ENCODE results near the gene ZNF107.
A peak's percentile ranks its signal among the peaks of the same experiment; 100 is the strongest.

The ZNF107 gene

DNA sequence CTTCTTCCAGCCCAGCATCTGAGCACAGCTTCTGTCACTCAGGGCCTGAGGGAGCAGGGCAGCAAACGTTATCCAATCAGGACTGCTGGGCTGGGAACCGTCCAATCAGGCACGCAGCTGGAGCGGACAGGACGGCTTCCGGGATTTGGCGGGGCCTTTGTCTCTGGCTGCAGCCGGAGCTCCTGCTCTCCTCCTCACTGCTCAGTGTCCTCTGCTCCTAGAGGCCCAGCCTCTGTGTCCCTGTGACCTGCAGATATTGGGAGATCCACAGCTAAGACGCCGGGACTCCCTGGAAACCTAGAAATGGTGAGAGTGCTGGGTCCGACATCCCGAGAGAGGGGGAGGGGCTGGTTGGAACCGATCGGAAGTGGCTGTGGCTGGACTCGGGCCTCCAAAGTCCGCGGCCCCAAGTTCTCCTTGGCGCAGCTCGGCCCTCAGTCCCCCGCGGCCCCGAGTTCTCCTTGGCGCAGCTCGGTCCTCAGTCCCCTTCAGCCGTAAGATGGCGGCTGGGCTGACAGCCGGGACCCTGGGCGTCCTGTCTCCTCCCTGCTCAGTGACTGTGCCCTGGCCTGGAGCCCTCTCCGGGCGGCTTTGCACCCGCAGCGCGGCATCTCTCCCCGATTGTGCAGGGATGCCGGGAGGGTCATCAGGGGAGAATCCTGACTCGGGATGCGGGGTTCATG lies at the start of gene ZNF107:
Gene ZNF107, plus strand, starts transcription at position 154 of the 683 bp plus-strand sequence. Its CDS starts 150 bp downstream, at position 304.
- Histone ChIP-seq H3K9me3 (ENCODE audit: insufficient read depth, low read length, severe bottlenecking) (no peaks in the 10 kb centered on the region), H3K79me2 (ENCODE audit: insufficient read depth, low read length) (peaks cover 63% of the 10 kb centered on the region), H3K4me1 (ENCODE audit: insufficient read depth, low read length) (peaks cover 50% of the 10 kb centered on the region), H3K27ac (ENCODE audit: low read length) (peak within 1 kb of the TSS; percentile 95), H3K9ac (ENCODE audit: low read depth, low read length) (peak within 1 kb of the TSS; percentile 90), H2AFZ (ENCODE audit: low read depth, low read length) (peak within 1 kb of the TSS; percentile 93), H3K36me3 (ENCODE audit: insufficient read depth, low read length) (peaks cover 37% of the 10 kb centered on the region), H4K20me1 (ENCODE audit: insufficient read depth, low read length) (peaks cover 6% of the 10 kb centered on the region; the same call in 1 of the 2 replicates), H3K4me2 (ENCODE audit: insufficient read depth, low read length) (peak within 1 kb of the TSS; percentile 78), H3K4me3 (ENCODE audit: low read depth in 1 of 2, low read length in 2 of 2) (peak within 1 kb of the TSS; percentile 81 to 84), H3K27me3 (ENCODE audit: insufficient read depth, low read length, poor library complexity) (no peaks in the 10 kb centered on the region)
- peak; percentile 91 for DNase-seq
- TF ChIP-seq, protein P1, sequence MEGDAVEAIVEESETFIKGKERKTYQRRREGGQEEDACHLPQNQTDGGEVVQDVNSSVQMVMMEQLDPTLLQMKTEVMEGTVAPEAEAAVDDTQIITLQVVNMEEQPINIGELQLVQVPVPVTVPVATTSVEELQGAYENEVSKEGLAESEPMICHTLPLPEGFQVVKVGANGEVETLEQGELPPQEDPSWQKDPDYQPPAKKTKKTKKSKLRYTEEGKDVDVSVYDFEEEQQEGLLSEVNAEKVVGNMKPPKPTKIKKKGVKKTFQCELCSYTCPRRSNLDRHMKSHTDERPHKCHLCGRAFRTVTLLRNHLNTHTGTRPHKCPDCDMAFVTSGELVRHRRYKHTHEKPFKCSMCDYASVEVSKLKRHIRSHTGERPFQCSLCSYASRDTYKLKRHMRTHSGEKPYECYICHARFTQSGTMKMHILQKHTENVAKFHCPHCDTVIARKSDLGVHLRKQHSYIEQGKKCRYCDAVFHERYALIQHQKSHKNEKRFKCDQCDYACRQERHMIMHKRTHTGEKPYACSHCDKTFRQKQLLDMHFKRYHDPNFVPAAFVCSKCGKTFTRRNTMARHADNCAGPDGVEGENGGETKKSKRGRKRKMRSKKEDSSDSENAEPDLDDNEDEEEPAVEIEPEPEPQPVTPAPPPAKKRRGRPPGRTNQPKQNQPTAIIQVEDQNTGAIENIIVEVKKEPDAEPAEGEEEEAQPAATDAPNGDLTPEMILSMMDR (IDR thresholded peaks at IDR 0.05; ENCODE audit: borderline replicate concordance, extremely low read depth, low read length, poor library complexity, severe bottlenecking), result no peak
- no peak for TF ChIP-seq EZH2 (IDR thresholded peaks at IDR 0.05; ENCODE audit: borderline replicate concordance, low read depth, low read length, severe bottlenecking)
- peak; percentile 99 for ATAC-seq (ENCODE audit: insufficient read depth, low read depth)

DNA sequence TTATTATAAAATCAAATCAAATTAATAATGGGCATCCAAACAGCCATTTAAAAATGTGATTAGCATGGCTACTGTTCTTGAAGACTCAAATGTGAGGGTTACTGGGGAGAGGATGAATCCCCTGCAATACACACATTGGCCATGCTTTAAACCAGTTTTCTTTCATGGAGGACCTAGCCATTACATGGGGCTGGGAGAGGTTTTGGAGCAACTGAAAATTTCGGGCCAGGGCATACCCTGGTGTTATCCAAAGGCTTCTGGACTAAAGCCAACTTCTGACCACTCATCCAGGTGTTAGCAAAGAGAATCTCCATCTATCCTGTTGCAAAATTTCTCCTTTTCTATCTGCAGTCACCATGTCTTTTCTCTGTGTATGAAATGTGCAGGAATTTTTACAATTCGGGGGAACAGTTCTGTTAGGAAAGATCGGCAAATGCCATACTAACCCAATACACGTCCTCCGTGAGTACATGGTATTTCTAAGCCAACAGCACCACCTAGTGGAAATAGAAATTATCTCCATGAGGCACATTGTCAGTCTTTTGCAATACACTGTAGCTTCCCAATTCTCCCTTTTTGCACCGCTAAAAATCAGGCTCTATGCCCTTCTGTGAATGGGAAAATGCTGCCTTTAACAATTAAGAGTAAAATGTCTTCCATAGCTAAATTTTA lies 47.0 kb upstream of the ZNF107 start:
- Histone ChIP-seq H3K79me2 (ENCODE audit: insufficient read depth, low read length) (no peaks in the 10 kb centered on the region), H3K36me3 (ENCODE audit: insufficient read depth, low read length) (no peaks in the 10 kb centered on the region), H3K9ac (ENCODE audit: low read depth, low read length) (no peak overlapping the region), H2AFZ (ENCODE audit: low read depth, low read length) (no peak overlapping the region), H4K20me1 (ENCODE audit: insufficient read depth, low read length) (no peaks in the 10 kb centered on the region), H3K27ac (ENCODE audit: low read length) (no peak overlapping the region), H3K4me3 (ENCODE audit: low read depth in 1 of 2, low read length in 2 of 2) (no peak overlapping the region), H3K9me3 (ENCODE audit: insufficient read depth, low read length, severe bottlenecking) (peaks cover 33% of the 10 kb centered on the region), H3K4me2 (ENCODE audit: insufficient read depth, low read length) (no peak overlapping the region), H3K27me3 (ENCODE audit: insufficient read depth, low read length, poor library complexity) (no peaks in the 10 kb centered on the region), H3K4me1 (ENCODE audit: insufficient read depth, low read length) (no peaks in the 10 kb centered on the region)
- no peak for TF ChIP-seq EZH2 (IDR thresholded peaks at IDR 0.05; ENCODE audit: borderline replicate concordance, low read depth, low read length, severe bottlenecking)
- TF ChIP-seq, protein P1 (IDR thresholded peaks at IDR 0.05; ENCODE audit: borderline replicate concordance, extremely low read depth, low read length, poor library complexity, severe bottlenecking), result peak; percentile 68
- DNase-seq (peak; percentile 11), ATAC-seq (ENCODE audit: insufficient read depth, low read depth) (no peak; the same call in 2 of the 3 replicates)

DNA sequence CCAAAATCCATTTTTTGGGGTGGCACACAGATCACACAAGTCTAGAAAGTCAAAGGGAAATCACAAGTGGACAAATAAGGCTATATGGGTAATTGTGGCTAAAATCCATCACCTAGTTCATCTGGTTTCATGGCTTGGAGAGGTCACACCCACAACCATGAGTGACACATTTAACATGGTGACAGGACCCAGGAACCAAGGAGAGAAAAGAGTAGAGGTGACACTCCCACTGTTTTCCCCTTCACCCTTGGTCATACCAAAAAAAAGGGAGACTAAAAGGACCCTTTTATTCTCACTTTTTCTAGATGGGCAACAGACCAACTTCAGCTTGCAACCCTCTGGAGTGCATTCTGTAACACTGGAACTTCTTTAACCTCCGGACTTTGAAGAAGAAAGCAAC lies 46.2 kb upstream of the ZNF107 start:
- no peaks in the 10 kb centered on the region for H4K20me1 ChIP-seq (ENCODE audit: insufficient read depth, low read length)
- H3K9ac ChIP-seq (ENCODE audit: low read depth, low read length), result no peak overlapping the region
- H3K27me3 ChIP-seq (ENCODE audit: insufficient read depth, low read length, poor library complexity), result no peaks in the 10 kb centered on the region
- H3K4me2 ChIP-seq (ENCODE audit: insufficient read depth, low read length), result no peak overlapping the region
- H3K4me1 ChIP-seq (ENCODE audit: insufficient read depth, low read length), result no peaks in the 10 kb centered on the region
- no peak overlapping the region for H2AFZ ChIP-seq (ENCODE audit: low read depth, low read length)
- no peak overlapping the region for H3K4me3 ChIP-seq (ENCODE audit: low read depth in 1 of 2, low read length in 2 of 2)
- DNase-seq (peak; percentile 19), ATAC-seq (ENCODE audit: insufficient read depth, low read depth) (no peak)
- no peaks in the 10 kb centered on the region for H3K79me2 ChIP-seq (ENCODE audit: insufficient read depth, low read length)
- no peaks in the 10 kb centered on the region for H3K36me3 ChIP-seq (ENCODE audit: insufficient read depth, low read length)
- no peak overlapping the region for H3K27ac ChIP-seq (ENCODE audit: low read length)
- peaks cover 33% of the 10 kb centered on the region for H3K9me3 ChIP-seq (ENCODE audit: insufficient read depth, low read length, severe bottlenecking)
- TF ChIP-seq, protein P1 (IDR thresholded peaks at IDR 0.05; ENCODE audit: borderline replicate concordance, extremely low read depth, low read length, poor library complexity, severe bottlenecking), result no peak
- no peak for TF ChIP-seq EZH2 (IDR thresholded peaks at IDR 0.05; ENCODE audit: borderline replicate concordance, low read depth, low read length, severe bottlenecking)
